ENCODE measurements around the gene GALNT1.

- TF ChIP-seq POLR2A (IDR thresholded peaks at IDR 0.05): no peak
- TF ChIP-seq CTCF (IDR thresholded peaks at IDR 0.05): no peak
- TF ChIP-seq EP300 (IDR thresholded peaks at IDR 0.05): no peak
These were observed 9.4 kb downstream of the GALNT1 start for GRCh38 chr18:35590935-35591334.
